Panc1 (cell line): ENCODE results near the gene SLC7A6. TPM values are rescaled to one million over a fixed set of nuclear protein-coding genes. Genes with fewer than 3 reads are reported as not detected.

Experiments
- ATAC-seq: fragments of 200-7000 bp; cut with Tn5 transposase; 2 replicates; pipeline ENCODE4 v1.9.1; 2020; ENCODE audit warnings: mild to moderate bottlenecking, moderate library complexity
- BruUV-seq: library from RNA; stranded (reverse); fragments of 400-500 nt; replicated peaks from 2 replicates; lab custom pipeline; 2021; lab: Mats Ljungman, UMichigan
- CTCF ChIA-PET: fragments of 300-600 bp; sonication (Branson Sonifier 250); formaldehyde crosslinking; loops from one replicate; lab custom pipeline; 2022; ENCODE audit warnings: antibody characterized with exemption; lab: Charles Lee
- POLR2A ChIA-PET: fragments of 300-600 bp; sonication (Branson Sonifier 250); formaldehyde crosslinking; loops from one replicate; lab custom pipeline; 2022; ENCODE audit warnings: antibody characterized with exemption; lab: Charles Lee
- DNase-seq: peaks from one replicate; pipeline ENCODE4 v3.0.0-alpha.2; 2010; ENCODE audit warnings: low read depth, low spot score
- H3K27ac ChIP-seq: 2 replicates; pipeline ENCODE4 v1.5.1; 2011; ENCODE audit warnings: mild to moderate bottlenecking, low read length, inconsistent platforms
- H3K27me3 ChIP-seq: fragments of 200-500 bp; sonication (Bioruptor generic); 2 replicates; pipeline ENCODE4 v1.6.0; 2014; ENCODE audit warnings: low read length, inconsistent platforms; ENCODE audit not compliant: control insufficient read depth, insufficient read depth
- H3K36me3 ChIP-seq: fragments of 200-500 bp; sonication (Bioruptor generic); 2 replicates; pipeline ENCODE4 v1.5.1; 2014; ENCODE audit warnings: inconsistent platforms, mild to moderate bottlenecking, low read length, moderate library complexity; ENCODE audit not compliant: control insufficient read depth, insufficient read depth
- H3K4me1 ChIP-seq: 2 replicates; pipeline ENCODE4 v1.5.1; 2011; ENCODE audit warnings: inconsistent platforms, mild to moderate bottlenecking, low read length, moderate library complexity; ENCODE audit not compliant: control insufficient read depth, insufficient read depth
- H3K4me3 ChIP-seq, 2 experiments: 2 replicates each; pipeline ENCODE4 v1.5.1; 2011 to 2012; ENCODE audit warnings: low read depth in 2 of 2, low read length in 2 of 2, mild to moderate bottlenecking in 2 of 2, inconsistent platforms in 1 of 2, moderate library complexity in 1 of 2
- H3K9me3 ChIP-seq: fragments of 200-500 bp; sonication (Bioruptor generic); 2 replicates; pipeline ENCODE4 v1.5.1; 2014; ENCODE audit warnings: low read depth, mild to moderate bottlenecking, inconsistent platforms, low read length, moderate library complexity; ENCODE audit not compliant: control insufficient read depth, insufficient read depth
- POLR2AphosphoS5 ChIP-seq: IDR thresholded peaks from 2 replicates; pipeline ENCODE4 v1.6.1; 2012; ENCODE audit warnings: mild to moderate bottlenecking, low read depth, low read length, moderate library complexity
- SIN3A ChIP-seq: IDR thresholded peaks from 2 replicates; pipeline ENCODE4 v1.6.1; 2012; ENCODE audit warnings: low read depth, mild to moderate bottlenecking, low read length, moderate library complexity, borderline replicate concordance; ENCODE audit not compliant: insufficient read depth
- TCF7L2 ChIP-seq: IDR thresholded peaks from 2 replicates; pipeline ENCODE4 v1.6.1; 2011; ENCODE audit warnings: mild to moderate bottlenecking, low read depth, low read length, inconsistent platforms
- in situ Hi-C: cut with HindIII; loops from 2 replicates; pipeline ENCODE4 v1.10.0; 2016; ENCODE audit warnings: low sequenced_read_pairs, low pct_unique_long_range_greater_than_20kb
- intact Hi-C: fragments of 100-400 bp; cut with micrococcal nuclease; formaldehyde crosslinking; loops from one replicate; pipeline ENCODE4 v1.10.0; 2022; ENCODE audit not compliant: unreplicated experiment
- total RNA-seq: library from RNA; stranded (reverse); gene quantifications from one replicate; pipeline ENCODE4 v1.2.1, GENCODE V29; 2021; ENCODE audit not compliant: unreplicated experiment
- TF ChIP-seq, protein P1 (sequence below), 2 experiments: IDR thresholded peaks; 2 replicates each; pipeline ENCODE4 v1.6.1; 2011 to 2012; ENCODE audit warnings: low read depth in 2 of 2, control low read depth in 1 of 2, low read length in 1 of 2, mild to moderate bottlenecking in 1 of 2, moderate library complexity in 1 of 2; ENCODE audit not compliant: insufficient read depth in 1 of 2
- TF ChIP-seq, protein P2 (sequence below): fragments of 450-650 bp; IDR thresholded peaks from 2 replicates; pipeline ENCODE4 v1.5.1; 2017; ENCODE audit warnings: mild to moderate bottlenecking

SLC7A6 gene
- total RNA-seq, 1 experiment from 2014 or later: 58.9 TPM

GRCh38 chr16:68290450-68290849, 26.1 kb downstream of the SLC7A6 start:
- TF ChIP-seq SIN3A (no peak), POLR2AphosphoS5 (no peak), TCF7L2 (no peak)
- TF ChIP-seq, protein P1, sequence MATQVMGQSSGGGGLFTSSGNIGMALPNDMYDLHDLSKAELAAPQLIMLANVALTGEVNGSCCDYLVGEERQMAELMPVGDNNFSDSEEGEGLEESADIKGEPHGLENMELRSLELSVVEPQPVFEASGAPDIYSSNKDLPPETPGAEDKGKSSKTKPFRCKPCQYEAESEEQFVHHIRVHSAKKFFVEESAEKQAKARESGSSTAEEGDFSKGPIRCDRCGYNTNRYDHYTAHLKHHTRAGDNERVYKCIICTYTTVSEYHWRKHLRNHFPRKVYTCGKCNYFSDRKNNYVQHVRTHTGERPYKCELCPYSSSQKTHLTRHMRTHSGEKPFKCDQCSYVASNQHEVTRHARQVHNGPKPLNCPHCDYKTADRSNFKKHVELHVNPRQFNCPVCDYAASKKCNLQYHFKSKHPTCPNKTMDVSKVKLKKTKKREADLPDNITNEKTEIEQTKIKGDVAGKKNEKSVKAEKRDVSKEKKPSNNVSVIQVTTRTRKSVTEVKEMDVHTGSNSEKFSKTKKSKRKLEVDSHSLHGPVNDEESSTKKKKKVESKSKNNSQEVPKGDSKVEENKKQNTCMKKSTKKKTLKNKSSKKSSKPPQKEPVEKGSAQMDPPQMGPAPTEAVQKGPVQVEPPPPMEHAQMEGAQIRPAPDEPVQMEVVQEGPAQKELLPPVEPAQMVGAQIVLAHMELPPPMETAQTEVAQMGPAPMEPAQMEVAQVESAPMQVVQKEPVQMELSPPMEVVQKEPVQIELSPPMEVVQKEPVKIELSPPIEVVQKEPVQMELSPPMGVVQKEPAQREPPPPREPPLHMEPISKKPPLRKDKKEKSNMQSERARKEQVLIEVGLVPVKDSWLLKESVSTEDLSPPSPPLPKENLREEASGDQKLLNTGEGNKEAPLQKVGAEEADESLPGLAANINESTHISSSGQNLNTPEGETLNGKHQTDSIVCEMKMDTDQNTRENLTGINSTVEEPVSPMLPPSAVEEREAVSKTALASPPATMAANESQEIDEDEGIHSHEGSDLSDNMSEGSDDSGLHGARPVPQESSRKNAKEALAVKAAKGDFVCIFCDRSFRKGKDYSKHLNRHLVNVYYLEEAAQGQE (IDR thresholded peaks at IDR 0.05; ENCODE audit: insufficient read depth in 1 of 2, low read depth in 2 of 2, low read length in 1 of 2): no peak
- TF ChIP-seq, protein P2, sequence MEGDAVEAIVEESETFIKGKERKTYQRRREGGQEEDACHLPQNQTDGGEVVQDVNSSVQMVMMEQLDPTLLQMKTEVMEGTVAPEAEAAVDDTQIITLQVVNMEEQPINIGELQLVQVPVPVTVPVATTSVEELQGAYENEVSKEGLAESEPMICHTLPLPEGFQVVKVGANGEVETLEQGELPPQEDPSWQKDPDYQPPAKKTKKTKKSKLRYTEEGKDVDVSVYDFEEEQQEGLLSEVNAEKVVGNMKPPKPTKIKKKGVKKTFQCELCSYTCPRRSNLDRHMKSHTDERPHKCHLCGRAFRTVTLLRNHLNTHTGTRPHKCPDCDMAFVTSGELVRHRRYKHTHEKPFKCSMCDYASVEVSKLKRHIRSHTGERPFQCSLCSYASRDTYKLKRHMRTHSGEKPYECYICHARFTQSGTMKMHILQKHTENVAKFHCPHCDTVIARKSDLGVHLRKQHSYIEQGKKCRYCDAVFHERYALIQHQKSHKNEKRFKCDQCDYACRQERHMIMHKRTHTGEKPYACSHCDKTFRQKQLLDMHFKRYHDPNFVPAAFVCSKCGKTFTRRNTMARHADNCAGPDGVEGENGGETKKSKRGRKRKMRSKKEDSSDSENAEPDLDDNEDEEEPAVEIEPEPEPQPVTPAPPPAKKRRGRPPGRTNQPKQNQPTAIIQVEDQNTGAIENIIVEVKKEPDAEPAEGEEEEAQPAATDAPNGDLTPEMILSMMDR: no peak
- in situ Hi-C loops: no loop called here
- no peaks in the 10 kb centered on the region for H3K4me1 ChIP-seq
- ChIA-PET POLR2A (no interaction called here), CTCF (no interaction called here)
- no peaks in the 10 kb centered on the region; the same call in 1 of the 2 replicates for H3K36me3 ChIP-seq
- no peak for DNase-seq
- intact Hi-C loops: no loop called here
- H3K27me3 ChIP-seq: no peaks in the 10 kb centered on the region
- H3K9me3 ChIP-seq: no peaks in the 10 kb centered on the region
- H3K4me3 ChIP-seq: no peak overlapping the region
- no peak overlapping the region for H3K27ac ChIP-seq
- BruUV-seq: no TSS peak
- ATAC-seq: no peak

DNA sequence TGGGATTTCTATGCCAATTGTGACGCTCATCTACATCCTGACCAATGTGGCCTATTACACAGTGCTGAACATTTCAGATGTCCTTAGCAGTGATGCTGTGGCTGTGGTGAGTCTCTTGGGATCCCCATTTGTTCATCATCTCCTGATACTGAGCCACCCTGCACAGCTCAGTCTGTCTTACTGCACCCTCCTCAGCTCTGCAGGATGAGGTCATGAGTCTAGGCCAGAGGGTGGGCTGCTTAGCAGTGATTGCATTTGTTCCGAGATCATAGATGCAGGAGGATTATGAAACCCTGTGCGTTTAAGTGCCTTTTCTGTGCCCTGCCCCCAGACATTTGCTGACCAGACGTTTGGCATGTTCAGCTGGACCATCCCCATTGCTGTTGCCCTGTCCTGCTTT, 26.9 kb downstream of the SLC7A6 start:
- H3K4me3 ChIP-seq: no peak overlapping the region
- no peaks in the 10 kb centered on the region for H3K27me3 ChIP-seq
- CTCF ChIA-PET: no interaction called here
- intact Hi-C loops (no loop called here), in situ Hi-C loops (no loop called here)
- no TSS peak for BruUV-seq
- ATAC-seq (no peak), DNase-seq (no peak)
- no peak overlapping the region for H3K27ac ChIP-seq
- H3K9me3 ChIP-seq: no peaks in the 10 kb centered on the region
- H3K36me3 ChIP-seq: no peaks in the 10 kb centered on the region
- H3K4me1 ChIP-seq: no peaks in the 10 kb centered on the region
- POLR2A ChIA-PET: no interaction called here
- TF ChIP-seq, protein P1 (IDR thresholded peaks at IDR 0.05; ENCODE audit: insufficient read depth in 1 of 2, low read depth in 2 of 2, low read length in 1 of 2): no peak
- TF ChIP-seq POLR2AphosphoS5: no peak
- TF ChIP-seq, protein P2: no peak
- no peak for TF ChIP-seq SIN3A
